Measurements from ENCODE around the gene OR10J5.

GRCh38 chr1:159581422-159581821 lies 45.6 kb upstream of the OR10J5 start:
- no peak for TF ChIP-seq CTCF (IDR thresholded peaks at IDR 0.05; ENCODE audit: low read depth, low read length, missing input control)
- peak in 1 of 2 donors; percentile 28 for TF ChIP-seq EGR1 (IDR thresholded peaks at IDR 0.05; ENCODE audit: low read depth in 2 of 2)
- TF ChIP-seq MAX (IDR thresholded peaks at IDR 0.05): peak; percentile 71
- TF ChIP-seq HNF4A (conservative IDR thresholded peaks at IDR 0.05): peak; percentile 97
- TF ChIP-seq SP1 (IDR thresholded peaks at IDR 0.05): peak; percentile 93
